Measurements from ENCODE around the gene ABCB7. TPM values are rescaled to one million over a fixed set of nuclear protein-coding genes. Genes with fewer than 3 reads are reported as not detected.
"Not testable (repeated sequence)": the region's sequence is repeated elsewhere in the genome, so short reads cannot be mapped to it uniquely, and the experiment has no call there.

ABCB7 gene
- total and polyA plus RNA-seq, 8 donors, result 3.0 to 13.3 (median 9.8) TPM

- DNase-seq (no peak), FAIRE-seq (peak; percentile 13), ATAC-seq (no peak)
- Histone ChIP-seq H3K27me3 (no peaks in the 10 kb centered on the region), H3K9me3 (no peaks in the 10 kb centered on the region), H3K4me1 (no peaks in the 10 kb centered on the region), H3K4me3 (no peak overlapping the region), H3K27ac (no peak overlapping the region), H3K36me3 (no peaks in the 10 kb centered on the region)
- TF ChIP-seq CTCF (IDR thresholded peaks at IDR 0.05), result no peak
- intact Hi-C loops (cut with DNase I), result no loop called here
- 80 to 96% methylated on average over 2 of the region's 2 CpGs for WGBS, 2 donors
Measured at GRCh38 chrX:75067931-75068330, 88.2 kb downstream of the ABCB7 start.

- FAIRE-seq, result no peak
- DNase-seq, result no peak
- Histone ChIP-seq H3K9me3 (no peaks in the 10 kb centered on the region), H3K4me1 (no peaks in the 10 kb centered on the region), H3K4me3 (no peak overlapping the region), H3K36me3 (no peaks in the 10 kb centered on the region), H3K27ac (no peak overlapping the region), H3K27me3 (no peaks in the 10 kb centered on the region)
- intact Hi-C loops (cut with DNase I), result no loop called here
- WGBS, 2 donors, result 82 to 97% methylated on average over 1 of the region's 1 CpG
- no peak for TF ChIP-seq CTCF (IDR thresholded peaks at IDR 0.05)
- no peak for ATAC-seq
Measured at GRCh38 chrX:75061701-75062100, 94.4 kb downstream of the ABCB7 start.

GRCh38 chrX:75051047-75051446, 105.0 kb downstream of the ABCB7 start:
- no peak for FAIRE-seq
- no peak for DNase-seq
- intact Hi-C loops (cut with DNase I), result no loop called here

GRCh38 chrX:75045369-75045768, 110.7 kb downstream of the ABCB7 start:
- no peaks in the 10 kb centered on the region for H3K27me3 ChIP-seq
- ATAC-seq (no peak), DNase-seq (no peak), FAIRE-seq (no peak)
- H3K27ac ChIP-seq, result no peak overlapping the region
- no peaks in the 10 kb centered on the region for H3K9me3 ChIP-seq
- intact Hi-C loops (cut with DNase I), result no loop called here
- no peak for TF ChIP-seq CTCF (IDR thresholded peaks at IDR 0.05)
- no peaks in the 10 kb centered on the region for H3K4me1 ChIP-seq
- H3K4me3 ChIP-seq, result no peak overlapping the region
- H3K36me3 ChIP-seq, result no peaks in the 10 kb centered on the region

More at GRCh38 chrX:75051047-75051446, 105.0 kb downstream of the ABCB7 start:
- WGBS, 2 donors, result 62 to 97% methylated on average over 1 of the region's 1 CpG
- no peak overlapping the region for H3K4me3 ChIP-seq
- no peaks in the 10 kb centered on the region for H3K36me3 ChIP-seq
- H3K4me1 ChIP-seq, result no peaks in the 10 kb centered on the region
- no peak overlapping the region for H3K27ac ChIP-seq
- no peak for TF ChIP-seq CTCF (IDR thresholded peaks at IDR 0.05)
- no peak for ATAC-seq
- H3K9me3 ChIP-seq, result no peaks in the 10 kb centered on the region
- no peaks in the 10 kb centered on the region for H3K27me3 ChIP-seq

GRCh38 chrX:75044142-75044541, 111.9 kb downstream of the ABCB7 start:
- intact Hi-C loops (cut with DNase I); H3K4me3 ChIP-seq; H3K27me3 ChIP-seq; DNase-seq; H3K36me3 ChIP-seq; FAIRE-seq; H3K4me1 ChIP-seq; ATAC-seq; H3K9me3 ChIP-seq; H3K27ac ChIP-seq: not testable (repeated sequence)
- WGBS, 2 donors, result 92 to 96% methylated on average over 2 of the region's 4 CpGs

- no peak overlapping the region for H3K27ac ChIP-seq
- DNase-seq (no peak), FAIRE-seq (no peak), ATAC-seq (no peak)
- intact Hi-C loops (cut with DNase I), result no loop called here
- no peaks in the 10 kb centered on the region for H3K36me3 ChIP-seq
- no peak overlapping the region for H3K4me3 ChIP-seq
- H3K27me3 ChIP-seq, result no peaks in the 10 kb centered on the region
- no peaks in the 10 kb centered on the region for H3K9me3 ChIP-seq
- 7 to 50% methylated on average over 1 of the region's 1 CpG for WGBS, 2 donors
- TF ChIP-seq CTCF (IDR thresholded peaks at IDR 0.05), result no peak
- H3K4me1 ChIP-seq, result no peaks in the 10 kb centered on the region
Measured at GRCh38 chrX:75038925-75039324, 117.2 kb downstream of the ABCB7 start.
